GM19239 (cell line): ENCODE measurements around the gene CNNM2.
"Not testable (repeated sequence)": the region's sequence is repeated elsewhere in the genome, so short reads cannot be mapped to it uniquely, and the experiment has no call there.

ENCODE experiments used
- DNase-seq: peaks from one replicate; pipeline ENCODE4 v3.0.0; 2011; ENCODE audit warnings: low spot score; ENCODE audit not compliant: insufficient read length
- FAIRE-seq: peaks from 2 replicates; lab custom pipeline; 2011; peaks lifted over from hg19 to GRCh38; lab: Jason Lieb, UNC

The CNNM2 gene

GRCh38 chr10:102919992-102920739 is 2.1 kb downstream of the CNNM2 start:
- FAIRE-seq (no peak), DNase-seq (no peak)

- DNase-seq (no peak), FAIRE-seq (no peak)
Measured at GRCh38 chr10:102923601-102924000, 5.5 kb downstream of the CNNM2 start.

DNA sequence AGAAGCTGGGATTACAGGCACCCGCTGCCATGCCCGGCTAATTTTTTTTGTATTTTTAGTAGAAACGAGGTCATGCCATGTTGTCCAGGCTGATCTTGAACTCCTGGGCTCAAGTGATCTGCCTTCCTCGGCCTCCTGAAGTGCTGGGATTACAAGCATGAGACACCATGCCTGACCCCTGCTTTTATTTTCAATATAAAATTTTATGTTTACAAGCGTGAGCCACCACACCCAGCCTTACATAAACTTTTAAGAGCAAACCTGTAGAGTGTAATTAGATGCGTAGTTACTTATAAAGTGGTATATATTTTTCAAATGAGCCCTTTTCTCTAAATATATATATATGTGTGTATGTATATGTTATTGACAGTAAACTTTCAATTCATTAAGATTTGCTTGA is 8.7 kb downstream of the CNNM2 start:
- DNase-seq = no peak
- no peak for FAIRE-seq

GRCh38 chr10:102927311-102928010 is 9.4 kb downstream of the CNNM2 start:
- DNase-seq (no peak), FAIRE-seq (peak; percentile 72)

DNA sequence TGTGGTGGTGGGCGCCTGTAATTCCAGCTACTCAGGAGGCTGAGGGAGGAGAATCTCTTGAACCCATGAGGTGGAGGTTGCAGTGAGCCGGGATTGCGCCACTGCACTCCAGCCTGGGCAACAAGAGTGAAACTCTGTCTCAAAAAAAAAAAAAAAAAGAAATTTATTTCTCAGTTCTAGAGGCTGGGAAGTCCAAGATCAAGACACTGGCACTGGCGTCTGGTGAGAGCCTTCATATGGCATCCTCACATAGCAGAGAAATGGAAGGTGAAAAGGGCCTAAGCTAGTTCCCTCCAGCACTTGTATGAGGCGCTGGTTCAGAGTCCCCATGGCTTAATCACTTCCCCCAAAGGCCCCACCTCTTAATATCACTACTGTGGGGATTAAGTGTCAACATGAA is 10.3 kb downstream of the CNNM2 start:
- FAIRE-seq = not testable (repeated sequence)

GRCh38 chr10:102930720-102931119 is 12.6 kb downstream of the CNNM2 start:
- FAIRE-seq = no peak
- DNase-seq = no peak

More for the DNA sequence above, 10.3 kb downstream of the CNNM2 start:
- DNase-seq = not testable (repeated sequence)

- no peak for FAIRE-seq
- no peak for DNase-seq
Measured at GRCh38 chr10:102931643-102932042, 13.5 kb downstream of the CNNM2 start.

- DNase-seq = no peak
- no peak for FAIRE-seq
Measured at GRCh38 chr10:102935505-102935904, 17.4 kb downstream of the CNNM2 start.

DNA sequence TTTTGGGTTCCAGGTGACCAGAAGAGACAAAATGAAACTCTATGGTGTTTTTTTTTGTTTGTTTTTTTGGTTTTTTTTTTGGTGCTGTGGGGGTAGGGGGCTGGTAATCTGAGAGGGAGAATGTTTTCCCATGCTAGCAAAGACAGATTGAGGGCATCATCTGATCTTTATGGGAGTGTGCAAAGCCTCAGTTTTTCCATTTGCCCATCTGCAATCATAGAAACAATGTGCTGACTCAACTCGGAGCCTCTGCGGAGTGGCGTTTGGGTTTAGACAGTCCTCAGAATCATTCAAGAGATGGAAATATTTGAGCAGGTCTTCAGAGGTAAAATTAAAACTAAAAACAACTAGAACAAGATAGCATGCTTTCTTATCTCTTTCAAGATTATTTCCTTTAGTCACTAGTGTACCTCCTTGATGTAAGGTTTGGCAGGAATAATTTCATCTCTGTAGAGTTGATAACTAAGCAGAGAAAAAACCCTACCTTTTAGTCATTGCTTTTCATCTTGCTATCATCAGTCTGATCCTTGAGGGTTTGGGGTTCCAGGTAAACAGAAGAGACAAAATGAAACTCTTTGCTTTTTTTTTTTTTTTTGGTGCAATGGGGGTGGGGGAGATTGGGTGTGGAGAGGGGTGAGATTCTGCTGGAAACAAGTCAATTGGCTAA is 18.0 kb downstream of the CNNM2 start:
- FAIRE-seq (no peak), DNase-seq (no peak)

DNA sequence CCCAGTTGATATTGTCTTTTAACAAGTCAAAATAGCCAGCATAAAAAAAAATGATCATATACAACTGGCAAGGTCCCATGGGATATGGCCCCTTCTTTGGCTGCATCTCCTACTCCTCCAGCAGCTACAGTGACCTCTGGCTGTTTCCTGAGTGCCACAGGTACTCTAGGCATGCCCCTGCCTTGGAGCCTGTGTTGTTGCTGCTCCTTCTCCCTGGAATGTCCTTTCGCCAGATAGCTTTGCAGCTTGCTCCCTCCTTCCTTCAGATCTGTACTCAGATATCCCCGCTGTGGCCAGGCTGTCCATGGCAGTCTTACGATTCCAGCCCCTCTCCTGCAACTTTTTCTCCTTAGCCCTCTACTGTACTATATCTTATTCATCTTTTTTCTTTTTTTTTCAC is 23.3 kb downstream of the CNNM2 start:
- FAIRE-seq (no peak), DNase-seq (no peak)

GRCh38 chr10:102945449-102945848 is 27.4 kb downstream of the CNNM2 start:
- no peak for FAIRE-seq
- no peak for DNase-seq

DNA sequence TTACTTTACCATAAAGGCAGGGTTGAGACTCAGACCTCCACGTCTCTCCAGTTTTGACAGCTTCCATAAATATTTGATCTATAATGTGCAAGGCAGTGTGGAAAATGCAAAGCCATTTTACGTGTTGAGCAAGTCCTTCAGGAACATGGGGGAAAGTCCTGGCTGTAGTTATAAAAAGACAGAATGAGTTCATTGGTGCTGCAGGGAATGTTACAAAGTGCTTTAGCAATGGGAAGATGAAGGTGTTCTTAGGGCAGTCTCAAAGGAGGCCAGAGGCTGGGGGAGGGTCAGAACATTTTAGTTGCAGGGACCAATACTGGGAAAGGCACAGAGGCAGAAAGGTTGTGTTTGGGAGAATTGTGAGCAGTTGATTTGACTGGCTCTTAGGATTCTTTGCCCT is 27.9 kb downstream of the CNNM2 start:
- no peak for FAIRE-seq
- DNase-seq = no peak

GRCh38 chr10:102946992-102947391 is 28.9 kb downstream of the CNNM2 start:
- DNase-seq (no peak), FAIRE-seq (no peak)

DNA sequence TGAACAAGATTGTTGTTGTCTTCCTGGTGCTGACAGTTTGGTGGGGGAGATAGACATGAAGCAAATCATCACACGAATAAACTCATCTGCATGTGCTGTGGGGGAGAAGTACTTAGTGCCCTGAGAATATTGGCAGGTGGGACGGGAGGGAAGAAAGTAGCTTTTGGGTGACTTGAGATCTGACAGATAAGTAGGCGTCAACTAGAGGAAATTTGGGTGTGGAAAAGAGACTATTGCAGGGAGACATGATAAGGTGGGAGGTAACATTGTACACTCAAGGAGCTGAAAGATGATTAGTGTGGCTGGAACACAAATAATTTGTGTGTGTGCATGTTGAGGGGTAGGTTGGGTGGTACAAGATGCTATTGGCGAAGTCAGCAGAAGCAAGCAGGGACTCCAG is 30.1 kb downstream of the CNNM2 start:
- no peak for FAIRE-seq
- DNase-seq = no peak

- DNase-seq (no peak), FAIRE-seq (no peak)
Measured at GRCh38 chr10:102948786-102949185, 30.7 kb downstream of the CNNM2 start.

- DNase-seq (no peak), FAIRE-seq (no peak)
Measured at GRCh38 chr10:102949916-102950315, 31.8 kb downstream of the CNNM2 start.

GRCh38 chr10:102951316-102951715 is 33.2 kb downstream of the CNNM2 start:
- FAIRE-seq (no peak), DNase-seq (no peak)

DNA sequence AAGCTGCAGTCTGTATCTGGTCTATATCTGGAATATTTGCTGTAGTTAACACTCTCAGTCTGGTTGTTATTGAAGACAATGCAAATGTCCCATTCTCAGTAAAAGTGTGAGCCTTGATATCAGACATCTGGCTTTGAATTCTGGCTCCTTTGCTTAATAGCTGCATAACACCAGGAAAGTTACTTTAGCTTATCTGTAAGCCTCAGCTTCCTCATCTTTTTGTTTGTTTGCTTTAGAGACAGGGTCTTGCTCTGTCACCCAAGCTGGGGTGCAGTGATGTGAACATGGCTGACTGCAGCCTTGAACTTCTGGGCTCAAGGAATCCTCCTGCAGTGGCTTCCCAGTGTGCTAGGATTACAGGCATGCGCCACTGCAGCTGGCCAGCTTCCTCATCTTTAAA is 41.3 kb downstream of the CNNM2 start:
- DNase-seq (no peak), FAIRE-seq (no peak)

- FAIRE-seq (no peak), DNase-seq (no peak)
Measured at GRCh38 chr10:102960157-102960556, 42.1 kb downstream of the CNNM2 start.

DNA sequence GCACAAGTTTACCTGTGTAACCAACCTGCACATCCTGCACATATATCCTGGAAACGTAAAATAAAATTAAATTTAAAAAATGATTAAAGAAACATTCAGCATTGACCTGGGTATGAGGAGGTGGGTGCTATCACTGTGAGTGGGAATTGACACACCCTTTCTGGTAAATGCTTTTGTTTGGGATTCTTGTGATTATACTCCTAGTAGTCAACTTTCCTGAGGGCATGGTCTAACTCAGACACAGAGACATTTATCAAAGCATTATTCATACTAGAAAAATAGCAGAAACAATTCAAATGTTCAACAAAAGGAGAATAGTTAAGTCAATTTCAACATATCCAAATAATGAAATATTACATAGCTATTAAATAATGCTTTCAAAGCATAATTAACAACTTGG is 44.2 kb downstream of the CNNM2 start:
- DNase-seq (no peak), FAIRE-seq (no peak)
